Esophagus squamous epithelium (tissue), 5 donors: Measurements from ENCODE around the gene FLT4. TPM values are rescaled to one million over a fixed set of nuclear protein-coding genes. Genes with fewer than 3 reads are reported as not detected.

Experiments
- DNase-seq: peaks from one replicate; lab custom pipeline; 2025; lab: John Stamatoyannopoulos, UW
- H3K27ac ChIP-seq, 4 donors: fragments of 200-600 bp; sonication (generic); one replicate each; pipeline ENCODE4 v1.5.1; 2016 to 2019; ENCODE audit warnings: mild to moderate bottlenecking in 1 of 4
- H3K27me3 ChIP-seq, 4 donors: fragments of 200-600 bp; sonication (generic); 1 replicate in 3 of 4; 2 replicates in 1 of 4; pipeline versions ENCODE4 v1.5.1 to v1.6.0; 2017 to 2021; ENCODE audit warnings: antibody characterized with exemption in 1 of 4
- H3K36me3 ChIP-seq, 3 donors: fragments of 200-600 bp; sonication (generic); one replicate each; pipeline ENCODE4 v1.5.1; 2016 to 2019
- H3K4me1 ChIP-seq, 3 donors: fragments of 200-600 bp; sonication (generic); one replicate each; pipeline ENCODE4 v1.5.1; 2017 to 2019
- H3K4me3 ChIP-seq, 4 donors: fragments of 200-600 bp; sonication (generic); 1 replicate in 3 of 4; 2 replicates in 1 of 4; pipeline ENCODE4 v1.5.1; 2016 to 2019; ENCODE audit warnings: mild to moderate bottlenecking in 2 of 4, moderate library complexity in 1 of 4
- H3K9me3 ChIP-seq, 3 donors: fragments of 200-600 bp; sonication (generic); one replicate each; pipeline ENCODE4 v1.5.1; 2016 to 2019
- CTCF ChIP-seq, 6 experiments: fragments of 450-650 bp in 4 of 6; fragments of 200-600 bp in 2 of 6; sonication (generic) in 2 of 6; IDR thresholded peaks; one replicate each; pipeline ENCODE4 v1.5.1; 2016 to 2019; ENCODE audit warnings: antibody characterized with exemption in 6 of 6, mild to moderate bottlenecking in 4 of 6, moderate library complexity in 4 of 6
- POLR2A ChIP-seq, 4 donors: fragments of 450-650 bp; IDR thresholded peaks; one replicate each; pipeline ENCODE4 v1.6.1; 2017; ENCODE audit warnings: antibody characterized with exemption in 4 of 4, mild to moderate bottlenecking in 4 of 4, moderate library complexity in 3 of 4
- WGBS, 2 donors: methylation state at CpG; one replicate each; pipeline ENCODE4 v1.1.5; 2018; 5-methylcytosine and 5-hydroxymethylcytosine counted together
- intact Hi-C: fragments of 100-400 bp; cut with DNase I; formaldehyde crosslinking; loops from one replicate; pipeline ENCODE4 v1.15.0; 2022
- total RNA-seq, 4 donors: library from RNA; depleted of rRNA; stranded (reverse); fragments of >200 nt; gene quantifications; one replicate each; pipeline ENCODE4 v1.1.0, GENCODE V29; 2016
- donor health status: DM: yes; HTN: yes; CAD: no.

Gene FLT4
- total RNA-seq, 4 donors from 2014 or later = 0.97 to 13.5 (median 4.2) TPM

DNA sequence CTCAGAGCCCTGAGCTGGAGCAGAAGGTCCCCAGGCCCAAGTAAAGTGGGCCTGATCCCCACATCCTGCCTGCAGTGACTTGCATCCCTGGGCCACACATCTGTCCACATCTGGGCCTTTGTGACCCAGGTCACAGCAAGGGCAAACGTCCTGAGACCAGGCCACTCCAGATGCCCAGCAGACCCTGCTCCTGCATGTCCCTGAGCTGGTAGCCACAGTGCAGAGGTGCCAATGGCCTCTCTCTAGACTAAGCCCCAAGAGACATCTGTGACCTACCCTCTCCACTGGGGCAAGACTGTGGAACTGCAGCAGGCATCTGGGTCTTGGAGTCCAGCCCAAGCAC, 2.5 kb downstream of the FLT4 start:
- peaks cover 0 to 26% (median 15%) of the 10 kb centered on the region in 3 donors for H3K4me1 ChIP-seq
- peak overlapping the region in 1 of 4 donors; percentile 1 for H3K4me3 ChIP-seq
- no peak for DNase-seq
- intact Hi-C loops = no loop called here
- H3K9me3 ChIP-seq = no peaks in the 10 kb centered on the region
- H3K27ac ChIP-seq = no peak overlapping the region
- no CpG with 5 or more reads among the region's 1 CpG for WGBS, 2 donors
- TF ChIP-seq POLR2A (IDR thresholded peaks at IDR 0.05) = no peak
- TF ChIP-seq CTCF (IDR thresholded peaks at IDR 0.05) = no peak
- no peaks in the 10 kb centered on the region for H3K36me3 ChIP-seq
- H3K27me3 ChIP-seq = peaks cover 0 to 88% (median 2%) of the 10 kb centered on the region in 4 donors

- Histone ChIP-seq H3K27me3 (peaks cover 0 to 83% (median 2%) of the 10 kb centered on the region in 4 donors), H3K4me1 (peaks cover 0 to 26% (median 15%) of the 10 kb centered on the region in 3 donors), H3K4me3 (no peak overlapping the region), H3K36me3 (no peaks in the 10 kb centered on the region), H3K27ac (peak overlapping the region in 1 of 4 donors; percentile 50), H3K9me3 (no peaks in the 10 kb centered on the region)
- 57 to 76% methylated on average over 3 to 5 of the region's 10 CpGs for WGBS, 2 donors
- DNase-seq = no peak
- no peak for TF ChIP-seq POLR2A (IDR thresholded peaks at IDR 0.05)
- intact Hi-C loops = no loop called here
These were observed 3.0 kb downstream of the FLT4 start for GRCh38 chr5:180646289-180646962.

DNA sequence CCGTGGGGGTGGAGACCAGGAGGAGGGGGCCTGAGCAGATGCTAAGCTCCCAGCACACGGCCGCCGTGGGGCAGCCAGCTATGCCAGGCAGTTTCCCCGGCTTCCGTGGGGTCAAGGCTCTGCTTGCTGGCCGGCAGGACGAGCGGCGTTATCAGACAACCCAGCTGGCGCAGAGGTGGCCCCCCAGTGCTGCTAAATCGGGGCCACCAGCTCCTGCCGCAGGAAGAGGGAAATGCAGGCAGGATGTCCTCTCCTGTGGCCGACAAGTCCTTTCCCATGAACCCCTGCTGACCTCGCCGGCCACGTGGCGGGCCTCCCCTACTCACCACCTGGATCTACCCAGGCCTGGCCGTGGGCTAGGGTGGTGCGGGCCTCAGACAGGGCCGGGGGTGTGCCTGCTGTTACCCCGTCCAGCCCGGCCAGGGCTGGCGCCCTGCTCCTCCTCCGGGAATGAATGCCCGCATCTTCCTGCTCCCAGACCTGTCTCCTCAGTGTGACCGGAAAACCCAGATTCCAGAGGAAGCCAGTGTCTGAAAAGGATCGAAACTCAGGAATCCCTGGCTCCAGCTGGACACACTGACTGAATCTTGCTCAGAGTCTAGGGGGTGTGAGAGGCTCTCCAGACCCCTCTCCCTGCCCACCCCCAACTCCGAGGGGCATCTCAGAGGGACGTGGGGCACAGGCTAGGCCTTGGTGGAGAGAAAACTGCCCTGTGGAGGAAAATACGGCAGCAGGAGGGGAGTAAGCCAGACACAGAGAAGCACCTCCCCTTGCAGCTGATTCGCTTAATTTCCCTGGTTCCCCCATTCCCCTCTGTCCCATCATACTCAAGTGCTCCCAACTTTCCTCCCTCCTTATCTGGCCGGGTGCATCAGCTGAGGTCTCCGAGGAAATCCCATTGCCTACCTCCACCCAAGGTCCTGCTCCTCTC, 3.9 kb downstream of the FLT4 start:
- Histone ChIP-seq H3K27me3 (peaks cover 0 to 78% (median 2%) of the 10 kb centered on the region in 4 donors), H3K4me1 (peaks cover 0 to 29% (median 15%) of the 10 kb centered on the region in 3 donors), H3K9me3 (no peaks in the 10 kb centered on the region), H3K4me3 (no peak overlapping the region), H3K27ac (peak overlapping the region in 2 of 4 donors; percentile 50), H3K36me3 (no peaks in the 10 kb centered on the region)
- no peak for DNase-seq
- intact Hi-C loops = no loop called here
- 49 to 64% methylated on average over 12 of the region's 34 CpGs for WGBS, 2 donors
- TF ChIP-seq POLR2A (IDR thresholded peaks at IDR 0.05) (no peak), CTCF (IDR thresholded peaks at IDR 0.05) (no peak)

GRCh38 chr5:180644825-180645273, 4.6 kb downstream of the FLT4 start:
- H3K27ac ChIP-seq = peak overlapping the region in 1 of 4 donors; percentile 50
- intact Hi-C loops = no loop called here
- WGBS, 2 donors = 66 to 67% methylated on average over 6 to 10 of the region's 14 CpGs
- TF ChIP-seq POLR2A (IDR thresholded peaks at IDR 0.05) (no peak), CTCF (IDR thresholded peaks at IDR 0.05) (no peak)
- peaks cover 0 to 78% (median 2%) of the 10 kb centered on the region in 4 donors for H3K27me3 ChIP-seq
- no peak for DNase-seq
- no peaks in the 10 kb centered on the region for H3K9me3 ChIP-seq
- H3K4me1 ChIP-seq = peaks cover 0 to 28% (median 12%) of the 10 kb centered on the region in 3 donors
- H3K36me3 ChIP-seq = no peaks in the 10 kb centered on the region
- no peak overlapping the region for H3K4me3 ChIP-seq

- H3K36me3 ChIP-seq = no peaks in the 10 kb centered on the region
- no peaks in the 10 kb centered on the region for H3K9me3 ChIP-seq
- 72 to 81% methylated on average over 16 to 20 of the region's 20 CpGs for WGBS, 2 donors
- intact Hi-C loops = no loop called here
- H3K27me3 ChIP-seq = peaks cover 0 to 73% (median 2%) of the 10 kb centered on the region in 4 donors
- peaks cover 0 to 22% (median 8%) of the 10 kb centered on the region in 3 donors for H3K4me1 ChIP-seq
- no peak overlapping the region for H3K27ac ChIP-seq
- H3K4me3 ChIP-seq = no peak overlapping the region
- no peak for DNase-seq
- no peak for TF ChIP-seq POLR2A (IDR thresholded peaks at IDR 0.05)
- TF ChIP-seq CTCF (IDR thresholded peaks at IDR 0.05) = no peak
These were observed 5.1 kb downstream of the FLT4 start for GRCh38 chr5:180644129-180644824.
